GM19397 (cell line): ENCODE measurements around the gene KRT2.

ENCODE experiments used
- ATAC-seq: cut with Tn5 transposase; IDR thresholded peaks from one replicate; pipeline ENCODE4 v1.9.1; 2021; ENCODE audit warnings: mild to moderate bottlenecking, moderate library complexity; ENCODE audit not compliant: unreplicated experiment

The KRT2 gene

GRCh38 chr12:52644078-52644415 is 8.0 kb downstream of the KRT2 start:
- ATAC-seq = no peak

GRCh38 chr12:52643233-52644077 is 8.6 kb downstream of the KRT2 start:
- no peak for ATAC-seq

- no peak for ATAC-seq
These were observed 10.5 kb downstream of the KRT2 start for GRCh38 chr12:52641468-52641867.

GRCh38 chr12:52637299-52637698 is 14.7 kb downstream of the KRT2 start:
- ATAC-seq = no peak

GRCh38 chr12:52636592-52637258 is 15.3 kb downstream of the KRT2 start:
- ATAC-seq = no peak

GRCh38 chr12:52636189-52636588 is 15.8 kb downstream of the KRT2 start:
- no peak for ATAC-seq

GRCh38 chr12:52634266-52635056 is 17.6 kb downstream of the KRT2 start:
- ATAC-seq = no peak

GRCh38 chr12:52633383-52633782 is 18.6 kb downstream of the KRT2 start:
- ATAC-seq = no peak

- no peak for ATAC-seq
These were observed 19.4 kb downstream of the KRT2 start for GRCh38 chr12:52632656-52633055.

- ATAC-seq = no peak
These were observed 20.1 kb downstream of the KRT2 start for GRCh38 chr12:52631676-52632459.

- ATAC-seq = no peak
These were observed 20.7 kb downstream of the KRT2 start for GRCh38 chr12:52631264-52631663.

- ATAC-seq = no peak
These were observed 21.3 kb downstream of the KRT2 start for GRCh38 chr12:52630599-52631200.

- no peak for ATAC-seq
These were observed 22.0 kb downstream of the KRT2 start for GRCh38 chr12:52630008-52630500.

GRCh38 chr12:52629281-52630007 is 22.6 kb downstream of the KRT2 start:
- no peak for ATAC-seq

GRCh38 chr12:52628841-52629240 is 23.2 kb downstream of the KRT2 start:
- ATAC-seq = no peak

GRCh38 chr12:52628111-52628507 is 23.9 kb downstream of the KRT2 start:
- no peak for ATAC-seq

- no peak for ATAC-seq
These were observed 24.5 kb downstream of the KRT2 start for GRCh38 chr12:52627395-52628110.

- no peak for ATAC-seq
These were observed 29.7 kb downstream of the KRT2 start for GRCh38 chr12:52622349-52622748.

- ATAC-seq = no peak
These were observed 33.1 kb downstream of the KRT2 start for GRCh38 chr12:52618866-52619265.
